Measurements from ENCODE around the gene RIT2.

The RIT2 gene

DNA sequence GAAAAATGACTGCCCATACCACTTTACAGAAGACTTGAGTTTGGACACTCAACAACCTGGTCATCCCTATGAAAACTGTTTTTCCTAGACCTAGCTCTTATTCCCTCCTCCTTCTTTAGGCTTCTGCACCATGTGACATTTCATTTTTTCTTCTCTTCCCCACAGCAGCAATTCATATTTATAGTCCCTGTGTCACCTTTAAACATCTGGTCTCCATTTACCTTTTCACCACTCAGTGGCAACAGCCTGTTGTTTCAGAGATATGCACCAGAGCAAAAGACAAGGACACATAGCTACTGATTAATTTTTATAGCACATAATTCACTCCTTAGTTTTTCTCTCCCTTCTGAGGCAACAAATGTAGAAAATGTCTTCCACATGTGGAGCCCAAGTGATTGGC lies 118.7 kb downstream of the RIT2 start (continued):
- no peak for TF ChIP-seq GLIS2 (tag by site-specific recombination; IDR thresholded peaks at IDR 0.05)
- TF ChIP-seq, protein P1, sequence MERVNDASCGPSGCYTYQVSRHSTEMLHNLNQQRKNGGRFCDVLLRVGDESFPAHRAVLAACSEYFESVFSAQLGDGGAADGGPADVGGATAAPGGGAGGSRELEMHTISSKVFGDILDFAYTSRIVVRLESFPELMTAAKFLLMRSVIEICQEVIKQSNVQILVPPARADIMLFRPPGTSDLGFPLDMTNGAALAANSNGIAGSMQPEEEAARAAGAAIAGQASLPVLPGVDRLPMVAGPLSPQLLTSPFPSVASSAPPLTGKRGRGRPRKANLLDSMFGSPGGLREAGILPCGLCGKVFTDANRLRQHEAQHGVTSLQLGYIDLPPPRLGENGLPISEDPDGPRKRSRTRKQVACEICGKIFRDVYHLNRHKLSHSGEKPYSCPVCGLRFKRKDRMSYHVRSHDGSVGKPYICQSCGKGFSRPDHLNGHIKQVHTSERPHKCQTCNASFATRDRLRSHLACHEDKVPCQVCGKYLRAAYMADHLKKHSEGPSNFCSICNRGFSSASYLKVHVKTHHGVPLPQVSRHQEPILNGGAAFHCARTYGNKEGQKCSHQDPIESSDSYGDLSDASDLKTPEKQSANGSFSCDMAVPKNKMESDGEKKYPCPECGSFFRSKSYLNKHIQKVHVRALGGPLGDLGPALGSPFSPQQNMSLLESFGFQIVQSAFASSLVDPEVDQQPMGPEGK (tag by site-specific recombination; IDR thresholded peaks at IDR 0.05) = no peak
- no peak for TF ChIP-seq ZNF16 (tag by site-specific recombination; IDR thresholded peaks at IDR 0.05; ENCODE audit: low read depth)
- TF ChIP-seq ZBTB7A (tag by site-specific recombination; IDR thresholded peaks at IDR 0.05; ENCODE audit: low read depth) = no peak
- no peak for TF ChIP-seq ZNF221 (tag by site-specific recombination; IDR thresholded peaks at IDR 0.05; ENCODE audit: borderline replicate concordance)
- TF ChIP-seq ZNF610 (tag by site-specific recombination; IDR thresholded peaks at IDR 0.05; ENCODE audit: borderline replicate concordance) = no peak

DNA sequence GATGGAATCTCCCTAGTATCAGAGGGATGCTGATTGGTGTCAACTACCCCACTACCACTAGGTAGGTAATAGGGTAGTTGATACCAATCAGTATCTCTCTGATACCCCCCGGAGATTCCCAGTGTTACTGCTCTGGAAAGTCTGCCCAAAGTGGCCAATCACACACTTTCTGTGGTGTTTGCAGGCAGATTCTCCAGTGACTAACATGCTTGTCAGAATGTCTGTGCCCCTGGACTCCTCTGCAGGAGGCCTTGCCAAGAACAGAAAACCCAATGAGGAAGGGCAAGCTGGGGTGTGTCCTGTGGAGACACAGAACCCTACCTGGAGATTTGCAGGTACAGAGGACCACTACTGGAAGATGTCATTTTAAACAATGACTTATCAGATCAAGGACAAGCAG lies 135.1 kb downstream of the RIT2 start:
- TF ChIP-seq, protein P2, sequence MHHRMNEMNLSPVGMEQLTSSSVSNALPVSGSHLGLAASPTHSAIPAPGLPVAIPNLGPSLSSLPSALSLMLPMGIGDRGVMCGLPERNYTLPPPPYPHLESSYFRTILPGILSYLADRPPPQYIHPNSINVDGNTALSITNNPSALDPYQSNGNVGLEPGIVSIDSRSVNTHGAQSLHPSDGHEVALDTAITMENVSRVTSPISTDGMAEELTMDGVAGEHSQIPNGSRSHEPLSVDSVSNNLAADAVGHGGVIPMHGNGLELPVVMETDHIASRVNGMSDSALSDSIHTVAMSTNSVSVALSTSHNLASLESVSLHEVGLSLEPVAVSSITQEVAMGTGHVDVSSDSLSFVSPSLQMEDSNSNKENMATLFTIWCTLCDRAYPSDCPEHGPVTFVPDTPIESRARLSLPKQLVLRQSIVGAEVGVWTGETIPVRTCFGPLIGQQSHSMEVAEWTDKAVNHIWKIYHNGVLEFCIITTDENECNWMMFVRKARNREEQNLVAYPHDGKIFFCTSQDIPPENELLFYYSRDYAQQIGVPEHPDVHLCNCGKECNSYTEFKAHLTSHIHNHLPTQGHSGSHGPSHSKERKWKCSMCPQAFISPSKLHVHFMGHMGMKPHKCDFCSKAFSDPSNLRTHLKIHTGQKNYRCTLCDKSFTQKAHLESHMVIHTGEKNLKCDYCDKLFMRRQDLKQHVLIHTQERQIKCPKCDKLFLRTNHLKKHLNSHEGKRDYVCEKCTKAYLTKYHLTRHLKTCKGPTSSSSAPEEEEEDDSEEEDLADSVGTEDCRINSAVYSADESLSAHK (tag by site-specific recombination; IDR thresholded peaks at IDR 0.05) = no peak
- TF ChIP-seq ZNF239 (tag by site-specific recombination; IDR thresholded peaks at IDR 0.05) (no peak), ZNF768 (tag by site-specific recombination; IDR thresholded peaks at IDR 0.05) (no peak), ZNF202 (tag by site-specific recombination; IDR thresholded peaks at IDR 0.05; ENCODE audit: borderline replicate concordance) (no peak)
- TF ChIP-seq, protein P3, sequence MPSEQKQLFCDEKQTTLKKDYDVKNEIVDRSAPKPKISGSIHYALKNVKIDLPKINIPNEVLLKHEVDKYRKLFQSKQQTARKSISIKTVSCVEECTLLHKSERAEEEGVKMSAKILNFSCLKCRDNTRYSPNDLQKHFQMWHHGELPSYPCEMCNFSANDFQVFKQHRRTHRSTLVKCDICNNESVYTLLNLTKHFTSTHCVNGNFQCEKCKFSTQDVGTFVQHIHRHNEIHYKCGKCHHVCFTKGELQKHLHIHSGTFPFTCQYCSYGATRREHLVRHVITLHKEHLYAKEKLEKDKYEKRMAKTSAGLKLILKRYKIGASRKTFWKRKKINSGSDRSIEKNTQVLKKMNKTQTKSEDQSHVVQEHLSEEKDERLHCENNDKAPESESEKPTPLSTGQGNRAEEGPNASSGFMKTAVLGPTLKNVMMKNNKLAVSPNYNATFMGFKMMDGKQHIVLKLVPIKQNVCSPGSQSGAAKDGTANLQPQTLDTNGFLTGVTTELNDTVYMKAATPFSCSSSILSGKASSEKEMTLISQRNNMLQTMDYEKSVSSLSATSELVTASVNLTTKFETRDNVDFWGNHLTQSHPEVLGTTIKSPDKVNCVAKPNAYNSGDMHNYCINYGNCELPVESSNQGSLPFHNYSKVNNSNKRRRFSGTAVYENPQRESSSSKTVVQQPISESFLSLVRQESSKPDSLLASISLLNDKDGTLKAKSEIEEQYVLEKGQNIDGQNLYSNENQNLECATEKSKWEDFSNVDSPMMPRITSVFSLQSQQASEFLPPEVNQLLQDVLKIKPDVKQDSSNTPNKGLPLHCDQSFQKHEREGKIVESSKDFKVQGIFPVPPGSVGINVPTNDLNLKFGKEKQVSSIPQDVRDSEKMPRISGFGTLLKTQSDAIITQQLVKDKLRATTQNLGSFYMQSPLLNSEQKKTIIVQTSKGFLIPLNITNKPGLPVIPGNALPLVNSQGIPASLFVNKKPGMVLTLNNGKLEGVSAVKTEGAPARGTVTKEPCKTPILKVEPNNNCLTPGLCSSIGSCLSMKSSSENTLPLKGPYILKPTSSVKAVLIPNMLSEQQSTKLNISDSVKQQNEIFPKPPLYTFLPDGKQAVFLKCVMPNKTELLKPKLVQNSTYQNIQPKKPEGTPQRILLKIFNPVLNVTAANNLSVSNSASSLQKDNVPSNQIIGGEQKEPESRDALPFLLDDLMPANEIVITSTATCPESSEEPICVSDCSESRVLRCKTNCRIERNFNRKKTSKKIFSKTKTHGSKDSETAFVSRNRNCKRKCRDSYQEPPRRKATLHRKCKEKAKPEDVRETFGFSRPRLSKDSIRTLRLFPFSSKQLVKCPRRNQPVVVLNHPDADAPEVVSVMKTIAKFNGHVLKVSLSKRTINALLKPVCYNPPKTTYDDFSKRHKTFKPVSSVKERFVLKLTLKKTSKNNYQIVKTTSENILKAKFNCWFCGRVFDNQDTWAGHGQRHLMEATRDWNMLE (tag by site-specific recombination; conservative IDR thresholded peaks at IDR 0.05; ENCODE audit: low read depth) = no peak
- TF ChIP-seq, protein P4, sequence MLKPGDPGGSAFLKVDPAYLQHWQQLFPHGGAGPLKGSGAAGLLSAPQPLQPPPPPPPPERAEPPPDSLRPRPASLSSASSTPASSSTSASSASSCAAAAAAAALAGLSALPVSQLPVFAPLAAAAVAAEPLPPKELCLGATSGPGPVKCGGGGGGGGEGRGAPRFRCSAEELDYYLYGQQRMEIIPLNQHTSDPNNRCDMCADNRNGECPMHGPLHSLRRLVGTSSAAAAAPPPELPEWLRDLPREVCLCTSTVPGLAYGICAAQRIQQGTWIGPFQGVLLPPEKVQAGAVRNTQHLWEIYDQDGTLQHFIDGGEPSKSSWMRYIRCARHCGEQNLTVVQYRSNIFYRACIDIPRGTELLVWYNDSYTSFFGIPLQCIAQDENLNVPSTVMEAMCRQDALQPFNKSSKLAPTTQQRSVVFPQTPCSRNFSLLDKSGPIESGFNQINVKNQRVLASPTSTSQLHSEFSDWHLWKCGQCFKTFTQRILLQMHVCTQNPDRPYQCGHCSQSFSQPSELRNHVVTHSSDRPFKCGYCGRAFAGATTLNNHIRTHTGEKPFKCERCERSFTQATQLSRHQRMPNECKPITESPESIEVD (tag by site-specific recombination; IDR thresholded peaks at IDR 0.05) = no peak
- Histone ChIP-seq H3K36me3 (ENCODE audit: control insufficient read depth in 2 of 2, insufficient read depth in 1 of 2, low read length in 2 of 2) (no peaks in the 10 kb centered on the region), H3K4me3 (ENCODE audit: low read depth, low read length) (no peak overlapping the region), H3K9me3 (ENCODE audit: control insufficient read depth, insufficient read depth, low read depth, low read length) (no peaks in the 10 kb centered on the region), H3K4me1 (ENCODE audit: control insufficient read depth, insufficient read depth, low read length) (peaks cover 20% of the 10 kb centered on the region), H3K27ac (ENCODE audit: extremely low read depth, low read depth, low read length) (no peak overlapping the region)
- ChIA-PET POLR2A (no interaction called here), CTCF (no interaction called here)
